Measurements from ENCODE around the gene MARCHF6.
"Not testable (repeated sequence)": the region's sequence is repeated elsewhere in the genome, so short reads cannot be mapped to it uniquely, and the experiment has no call there.

The MARCHF6 gene

GRCh38 chr5:10372726-10373709, 19.5 kb downstream of the MARCHF6 start:
- no peak for DNase-seq (ENCODE audit: low spot score)
- TF ChIP-seq CTCF (IDR thresholded peaks at IDR 0.05; ENCODE audit: extremely low read depth, insufficient read depth, missing control alignments), result no peak
- in situ Hi-C loops (cut with MboI; ENCODE audit: low pct_unique_long_range_greater_than_20kb, low sequenced_read_pairs, unreplicated experiment), result no loop called here

- in situ Hi-C loops (cut with MboI; ENCODE audit: low pct_unique_long_range_greater_than_20kb, low sequenced_read_pairs, unreplicated experiment), result no loop called here
- no peak for DNase-seq (ENCODE audit: low spot score)
- TF ChIP-seq CTCF (IDR thresholded peaks at IDR 0.05; ENCODE audit: extremely low read depth, insufficient read depth, missing control alignments), result no peak
Measured at GRCh38 chr5:10374046-10375022, 20.8 kb downstream of the MARCHF6 start.

- in situ Hi-C loops (cut with MboI; ENCODE audit: low pct_unique_long_range_greater_than_20kb, low sequenced_read_pairs, unreplicated experiment); DNase-seq (ENCODE audit: low spot score): not testable (repeated sequence)
Measured at GRCh38 chr5:10375146-10375545, 21.7 kb downstream of the MARCHF6 start.

GRCh38 chr5:10376544-10376943, 23.0 kb downstream of the MARCHF6 start:
- DNase-seq (ENCODE audit: low spot score), result no peak
- TF ChIP-seq CTCF (IDR thresholded peaks at IDR 0.05; ENCODE audit: extremely low read depth, insufficient read depth, missing control alignments), result no peak
- in situ Hi-C loops (cut with MboI; ENCODE audit: low pct_unique_long_range_greater_than_20kb, low sequenced_read_pairs, unreplicated experiment), result no loop called here

GRCh38 chr5:10377081-10377480, 23.6 kb downstream of the MARCHF6 start:
- no peak for TF ChIP-seq CTCF (IDR thresholded peaks at IDR 0.05; ENCODE audit: extremely low read depth, insufficient read depth, missing control alignments)
- no peak for DNase-seq (ENCODE audit: low spot score)
- in situ Hi-C loops (cut with MboI; ENCODE audit: low pct_unique_long_range_greater_than_20kb, low sequenced_read_pairs, unreplicated experiment), result no loop called here

GRCh38 chr5:10381803-10382202, 28.3 kb downstream of the MARCHF6 start:
- in situ Hi-C loops (cut with MboI; ENCODE audit: low pct_unique_long_range_greater_than_20kb, low sequenced_read_pairs, unreplicated experiment), result no loop called here
- DNase-seq (ENCODE audit: low spot score), result no peak
- no peak for TF ChIP-seq CTCF (IDR thresholded peaks at IDR 0.05; ENCODE audit: extremely low read depth, insufficient read depth, missing control alignments)
